Measurements from ENCODE around the gene LY86. TPM values are rescaled to one million over a fixed set of nuclear protein-coding genes. Genes with fewer than 3 reads are reported as not detected.
"Not testable (repeated sequence)": the region's sequence is repeated elsewhere in the genome, so short reads cannot be mapped to it uniquely, and the experiment has no call there.

LY86 gene
- total RNA-seq, 1 experiment from 2014 or later = not detected

DNA sequence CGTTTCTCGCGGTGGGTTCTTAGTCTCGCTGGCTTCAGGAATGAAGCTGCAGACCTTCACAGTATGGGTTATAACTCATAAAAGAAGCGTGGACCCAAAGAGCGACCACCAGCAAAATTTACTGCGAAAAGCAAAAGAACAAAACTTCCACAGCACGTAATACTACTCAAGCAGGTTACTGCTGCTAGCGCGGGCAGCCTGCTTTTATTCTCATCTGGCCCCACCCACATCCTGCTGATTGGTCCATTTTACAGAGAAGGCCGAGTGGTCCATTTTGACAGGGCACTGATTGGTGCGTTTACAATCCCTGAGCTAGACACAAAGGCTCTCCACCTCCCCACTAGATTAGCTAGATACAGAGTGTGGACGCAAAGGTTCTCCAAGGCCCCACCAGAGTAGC is 17.4 kb downstream of the LY86 start:
- H4K5ac ChIP-seq (ENCODE audit: insufficient read length, low read depth, low read length) = no peak overlapping the region
- no peak overlapping the region for H3T11ph ChIP-seq (ENCODE audit: low read length)
- H3K9ac ChIP-seq (ENCODE audit: extremely low read depth, insufficient read length, low read length) = no peak overlapping the region
- H2BK15ac ChIP-seq (ENCODE audit: low read depth, low read length) = no peak overlapping the region
- TF ChIP-seq, protein P1, sequence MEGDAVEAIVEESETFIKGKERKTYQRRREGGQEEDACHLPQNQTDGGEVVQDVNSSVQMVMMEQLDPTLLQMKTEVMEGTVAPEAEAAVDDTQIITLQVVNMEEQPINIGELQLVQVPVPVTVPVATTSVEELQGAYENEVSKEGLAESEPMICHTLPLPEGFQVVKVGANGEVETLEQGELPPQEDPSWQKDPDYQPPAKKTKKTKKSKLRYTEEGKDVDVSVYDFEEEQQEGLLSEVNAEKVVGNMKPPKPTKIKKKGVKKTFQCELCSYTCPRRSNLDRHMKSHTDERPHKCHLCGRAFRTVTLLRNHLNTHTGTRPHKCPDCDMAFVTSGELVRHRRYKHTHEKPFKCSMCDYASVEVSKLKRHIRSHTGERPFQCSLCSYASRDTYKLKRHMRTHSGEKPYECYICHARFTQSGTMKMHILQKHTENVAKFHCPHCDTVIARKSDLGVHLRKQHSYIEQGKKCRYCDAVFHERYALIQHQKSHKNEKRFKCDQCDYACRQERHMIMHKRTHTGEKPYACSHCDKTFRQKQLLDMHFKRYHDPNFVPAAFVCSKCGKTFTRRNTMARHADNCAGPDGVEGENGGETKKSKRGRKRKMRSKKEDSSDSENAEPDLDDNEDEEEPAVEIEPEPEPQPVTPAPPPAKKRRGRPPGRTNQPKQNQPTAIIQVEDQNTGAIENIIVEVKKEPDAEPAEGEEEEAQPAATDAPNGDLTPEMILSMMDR (conservative IDR thresholded peaks at IDR 0.05) = no peak
- DNase-seq = no peak
- H3K23ac ChIP-seq (ENCODE audit: insufficient read length, low read depth, low read length) = no peak overlapping the region
- no peak overlapping the region for H3K4me3 Mint-ChIP-seq
- WGBS (ENCODE audit: extremely low coverage, insufficient read length, low lambda C conversion rate) = no CpG with 5 or more reads among the region's 13 CpGs
- H3K23me2 ChIP-seq (ENCODE audit: insufficient read length, low read depth, low read length, poor library complexity, severe bottlenecking) = no peaks in the 10 kb centered on the region
- H3K79me1 ChIP-seq (ENCODE audit: insufficient read depth, low read depth, low read length, poor library complexity, severe bottlenecking) = no peaks in the 10 kb centered on the region
- no peaks in the 10 kb centered on the region for H3K79me2 ChIP-seq (ENCODE audit: insufficient read depth, low read length)
- no peaks in the 10 kb centered on the region for H4K20me1 ChIP-seq (ENCODE audit: control insufficient read depth, insufficient read depth, insufficient read length)
- H2AFZ ChIP-seq (ENCODE audit: low read length) = no peak overlapping the region
- no peak overlapping the region for H3K27ac ChIP-seq (ENCODE audit: insufficient read length, low read depth, low read length)
- H3K27ac Mint-ChIP-seq = no peak overlapping the region
- no peak overlapping the region for H4K8ac ChIP-seq (replicated peaks; ENCODE audit: insufficient read length, low read depth, low read length)
- no peaks in the 10 kb centered on the region for H3K27me3 ChIP-seq (ENCODE audit: insufficient read depth, low read length)
- H3K18ac ChIP-seq (ENCODE audit: insufficient read length, low read depth, low read length) = no peak overlapping the region
- no peaks in the 10 kb centered on the region for H3K27me3 Mint-ChIP-seq (ENCODE audit: low read depth)
- H3K9me3 Mint-ChIP-seq = no peaks in the 10 kb centered on the region
- H2AK5ac ChIP-seq (ENCODE audit: insufficient read length, low read length) = no peak overlapping the region
- no peak overlapping the region for H2BK5ac ChIP-seq (ENCODE audit: insufficient read length, low read length)
- no peak overlapping the region for H2BK120ac ChIP-seq (ENCODE audit: low read depth, low read length, poor library complexity, severe bottlenecking)
- peaks cover 0 to 5% (median 0%) of the 10 kb centered on the region in 3 experiments; a peak in 1 of 7 replicates for H3K36me3 Mint-ChIP-seq (ENCODE audit: insufficient read depth in 1 of 3, low read depth in 3 of 3)
- H3K4me2 ChIP-seq (ENCODE audit: insufficient read depth, insufficient read length, low read length) = no peak overlapping the region
- no peak overlapping the region for H4K91ac ChIP-seq (ENCODE audit: insufficient read length, low read depth, low read length)
- H3K4ac ChIP-seq (ENCODE audit: low read depth, low read length) = no peak overlapping the region
- no peak overlapping the region for H3K14ac ChIP-seq (ENCODE audit: insufficient read depth, low read length)
- no peak overlapping the region for H3K56ac ChIP-seq (ENCODE audit: insufficient read length, low read depth, low read length)
- no peaks in the 10 kb centered on the region for H3K9me3 ChIP-seq (ENCODE audit: control insufficient read depth, low read depth, low read length)
- H2BK12ac ChIP-seq (ENCODE audit: insufficient read length, low read depth, low read length) = no peak overlapping the region
- H2BK20ac ChIP-seq (ENCODE audit: low read depth, low read length, poor library complexity, severe bottlenecking) = no peak overlapping the region
- peaks cover 4% of the 10 kb centered on the region in 2 experiments for H3K4me1 Mint-ChIP-seq
- peaks cover 2% of the 10 kb centered on the region; the same call in 1 of the 2 replicates for H3K4me1 ChIP-seq (ENCODE audit: insufficient read depth, low read length)

DNA sequence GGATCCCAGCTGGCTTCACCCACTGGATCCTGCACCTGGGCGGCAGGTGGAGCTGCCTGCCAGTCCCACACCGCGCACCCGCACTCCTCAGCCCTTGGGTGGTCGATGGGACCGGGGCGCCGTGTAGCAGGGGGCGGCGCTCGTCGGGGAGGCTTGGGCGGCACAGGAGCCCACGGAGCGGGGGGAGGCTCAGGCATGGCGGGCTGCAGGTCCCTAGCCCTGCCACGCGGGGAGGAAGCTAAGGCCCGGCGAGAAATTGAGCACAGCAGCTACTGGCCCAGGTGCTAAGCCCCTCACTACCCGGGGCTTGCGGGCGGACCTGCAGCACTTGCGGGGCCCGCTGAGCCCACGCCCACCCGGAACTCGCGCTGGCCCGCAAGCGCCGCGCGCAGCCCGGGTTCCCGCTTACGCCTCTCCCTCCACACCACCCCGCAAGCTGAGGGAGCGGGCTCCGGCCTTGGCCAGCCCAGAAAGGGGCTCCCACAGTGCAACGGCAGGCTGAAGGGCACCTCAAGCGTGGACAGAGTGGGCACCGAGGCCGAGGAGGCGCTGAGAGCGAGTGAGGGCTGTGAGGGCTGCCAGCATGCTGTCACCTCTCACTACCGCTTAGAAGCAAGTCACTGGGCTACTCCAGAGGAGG is 18.0 kb downstream of the LY86 start:
- not testable (repeated sequence) for H3K4me3 Mint-ChIP-seq; H3K56ac ChIP-seq (ENCODE audit: insufficient read length, low read depth, low read length); H3K9me3 Mint-ChIP-seq; H3K79me1 ChIP-seq (ENCODE audit: insufficient read depth, low read depth, low read length, poor library complexity, severe bottlenecking); H3K18ac ChIP-seq (ENCODE audit: insufficient read length, low read depth, low read length); H4K91ac ChIP-seq (ENCODE audit: insufficient read length, low read depth, low read length); H3K27ac Mint-ChIP-seq; H3K79me2 ChIP-seq (ENCODE audit: insufficient read depth, low read length); H2BK120ac ChIP-seq (ENCODE audit: low read depth, low read length, poor library complexity, severe bottlenecking); H3K23ac ChIP-seq (ENCODE audit: insufficient read length, low read depth, low read length); H3K14ac ChIP-seq (ENCODE audit: insufficient read depth, low read length); H3K4me2 ChIP-seq (ENCODE audit: insufficient read depth, insufficient read length, low read length); H3K4me1 Mint-ChIP-seq; H3K4me1 ChIP-seq (ENCODE audit: insufficient read depth, low read length); H2AK5ac ChIP-seq (ENCODE audit: insufficient read length, low read length); H3K4ac ChIP-seq (ENCODE audit: low read depth, low read length); H2AFZ ChIP-seq (ENCODE audit: low read length); H3K27ac ChIP-seq (ENCODE audit: insufficient read length, low read depth, low read length); H2BK5ac ChIP-seq (ENCODE audit: insufficient read length, low read length); H3K9me3 ChIP-seq (ENCODE audit: control insufficient read depth, low read depth, low read length); H2BK15ac ChIP-seq (ENCODE audit: low read depth, low read length); H3K9ac ChIP-seq (ENCODE audit: extremely low read depth, insufficient read length, low read length); H3K27me3 Mint-ChIP-seq (ENCODE audit: low read depth); DNase-seq; H3T11ph ChIP-seq (ENCODE audit: low read length); H3K23me2 ChIP-seq (ENCODE audit: insufficient read length, low read depth, low read length, poor library complexity, severe bottlenecking); H2BK20ac ChIP-seq (ENCODE audit: low read depth, low read length, poor library complexity, severe bottlenecking); H4K8ac ChIP-seq (replicated peaks; ENCODE audit: insufficient read length, low read depth, low read length); H4K20me1 ChIP-seq (ENCODE audit: control insufficient read depth, insufficient read depth, insufficient read length); H3K27me3 ChIP-seq (ENCODE audit: insufficient read depth, low read length); H4K5ac ChIP-seq (ENCODE audit: insufficient read length, low read depth, low read length); H3K36me3 Mint-ChIP-seq (ENCODE audit: insufficient read depth in 1 of 3, low read depth in 3 of 3); H2BK12ac ChIP-seq (ENCODE audit: insufficient read length, low read depth, low read length)
- WGBS (ENCODE audit: extremely low coverage, insufficient read length, low lambda C conversion rate) = no CpG with 5 or more reads among the region's 47 CpGs

All from H9 (cell line).